ENCODE data around the gene ARHGDIG.
A peak's percentile ranks its signal among the peaks of the same experiment; 100 is the strongest.

GRCh38 chr16:287298-287811, 7.0 kb downstream of the ARHGDIG start:
- TF ChIP-seq POLR2AphosphoS5 (IDR thresholded peaks at IDR 0.05) (no peak), EP300 (IDR thresholded peaks at IDR 0.05) (no peak), CTCF (IDR thresholded peaks at IDR 0.05) (peak in 1 of 4 experiments; percentile 12), POLR2A (IDR thresholded peaks at IDR 0.05) (no peak)

Measured in sigmoid colon (tissue), 4 donors.